Measurements from ENCODE around the gene PRR5L. TPM values are rescaled to one million over a fixed set of nuclear protein-coding genes. Genes with fewer than 3 reads are reported as not detected.

PRR5L gene
- total and polyA plus RNA-seq, 8 donors = 10.6 to 27.0 (median 17.4) TPM

DNA sequence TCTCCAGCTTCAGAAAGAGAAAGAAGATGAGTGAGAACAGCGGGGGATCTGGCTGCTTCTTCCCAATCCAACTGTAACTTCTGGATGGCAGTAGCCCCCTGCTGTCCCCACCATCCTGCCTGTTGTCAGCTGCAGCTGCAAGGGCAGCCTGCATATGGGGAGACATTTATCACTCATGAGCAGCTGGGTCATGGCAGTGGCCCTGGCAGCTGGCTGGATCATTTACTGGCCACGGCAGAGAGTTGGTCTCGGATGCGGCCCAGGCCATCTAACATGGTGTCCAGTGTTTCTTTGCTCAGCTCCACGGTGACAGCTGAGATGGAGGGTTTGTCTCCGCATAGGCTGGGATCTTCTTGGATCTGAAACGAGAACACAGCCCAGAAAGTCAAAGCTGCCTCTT, 21.7 kb upstream of the PRR5L start:
- Histone ChIP-seq H3K27ac (no peak overlapping the region), H3K4me3 (no peak overlapping the region), H3K36me3 (peaks cover 0 to 84% of the 10 kb centered on the region in 2 donors), H3K4me1 (no peaks in the 10 kb centered on the region), H3K27me3 (no peaks in the 10 kb centered on the region), H3K9me3 (no peaks in the 10 kb centered on the region)
- intact Hi-C loops (cut with DNase I) = no loop called here
- no peak for DNase-seq
- no peak for ATAC-seq
- TF ChIP-seq, protein P1, sequence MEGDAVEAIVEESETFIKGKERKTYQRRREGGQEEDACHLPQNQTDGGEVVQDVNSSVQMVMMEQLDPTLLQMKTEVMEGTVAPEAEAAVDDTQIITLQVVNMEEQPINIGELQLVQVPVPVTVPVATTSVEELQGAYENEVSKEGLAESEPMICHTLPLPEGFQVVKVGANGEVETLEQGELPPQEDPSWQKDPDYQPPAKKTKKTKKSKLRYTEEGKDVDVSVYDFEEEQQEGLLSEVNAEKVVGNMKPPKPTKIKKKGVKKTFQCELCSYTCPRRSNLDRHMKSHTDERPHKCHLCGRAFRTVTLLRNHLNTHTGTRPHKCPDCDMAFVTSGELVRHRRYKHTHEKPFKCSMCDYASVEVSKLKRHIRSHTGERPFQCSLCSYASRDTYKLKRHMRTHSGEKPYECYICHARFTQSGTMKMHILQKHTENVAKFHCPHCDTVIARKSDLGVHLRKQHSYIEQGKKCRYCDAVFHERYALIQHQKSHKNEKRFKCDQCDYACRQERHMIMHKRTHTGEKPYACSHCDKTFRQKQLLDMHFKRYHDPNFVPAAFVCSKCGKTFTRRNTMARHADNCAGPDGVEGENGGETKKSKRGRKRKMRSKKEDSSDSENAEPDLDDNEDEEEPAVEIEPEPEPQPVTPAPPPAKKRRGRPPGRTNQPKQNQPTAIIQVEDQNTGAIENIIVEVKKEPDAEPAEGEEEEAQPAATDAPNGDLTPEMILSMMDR (IDR thresholded peaks at IDR 0.05) = no peak

DNA sequence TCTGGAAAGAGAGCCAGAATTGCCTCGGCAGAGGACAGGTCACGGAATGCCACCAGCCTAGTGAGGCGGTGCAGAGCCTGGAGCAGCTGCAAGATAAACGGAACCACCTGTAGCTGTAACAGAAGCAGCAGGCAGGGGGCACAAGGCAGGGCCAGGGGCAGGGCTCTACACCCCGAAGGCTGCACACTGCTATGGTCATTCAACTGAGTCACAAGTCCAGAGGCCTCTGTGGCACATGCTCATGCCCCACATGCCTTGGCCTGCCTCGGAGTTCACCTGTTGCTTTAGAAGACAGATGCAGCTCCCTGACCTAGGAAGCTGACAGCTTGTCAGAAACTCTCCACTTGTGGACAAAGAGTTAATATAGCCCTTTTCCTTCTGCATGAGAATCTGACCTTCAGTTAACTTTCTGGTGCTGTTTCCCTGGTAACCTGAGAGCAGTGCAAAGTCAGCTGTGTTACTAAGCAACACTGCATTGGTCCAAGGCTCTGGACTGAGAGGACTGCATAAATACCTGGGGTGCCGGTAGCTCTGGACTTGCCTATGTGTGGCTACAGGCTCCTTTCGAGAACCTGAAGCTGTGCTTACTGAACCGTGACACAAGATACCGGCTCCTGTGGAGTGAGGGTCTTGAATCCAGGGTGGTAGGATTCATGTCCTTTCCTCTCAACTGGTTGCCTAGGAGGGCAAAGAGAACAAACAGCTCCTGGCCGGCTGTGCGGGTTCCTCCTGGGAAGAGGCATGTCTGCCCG, 17.4 kb upstream of the PRR5L start:
- H3K27me3 ChIP-seq = no peaks in the 10 kb centered on the region
- H3K9me3 ChIP-seq = no peaks in the 10 kb centered on the region
- peaks cover 0 to 56% of the 10 kb centered on the region in 2 donors for H3K36me3 ChIP-seq
- no peak overlapping the region for H3K4me3 ChIP-seq
- intact Hi-C loops (cut with DNase I) = no loop called here
- ATAC-seq (no peak), DNase-seq (no peak)
- TF ChIP-seq, protein P1 (IDR thresholded peaks at IDR 0.05) = no peak
- H3K4me1 ChIP-seq = peaks cover 0 to 2% of the 10 kb centered on the region in 2 donors
- no peak overlapping the region for H3K27ac ChIP-seq

DNA sequence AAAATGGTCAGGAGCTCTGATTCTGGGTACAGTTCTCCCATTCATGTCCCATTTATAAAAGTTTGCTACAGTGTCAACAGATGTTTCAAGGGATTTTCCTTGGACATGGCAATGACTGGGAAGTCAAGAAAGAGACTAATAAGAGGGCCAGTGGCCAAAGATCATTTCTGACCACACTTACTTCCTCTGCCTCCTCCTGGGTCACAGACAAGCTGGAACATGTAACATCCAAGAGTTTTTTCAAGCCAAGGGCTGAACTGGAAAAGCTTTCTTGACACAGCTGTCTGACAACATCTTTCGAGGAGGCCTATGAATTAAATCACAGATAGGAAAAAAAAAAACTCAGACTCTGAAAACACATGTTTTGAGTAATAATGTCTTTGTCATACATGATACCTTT, 15.6 kb upstream of the PRR5L start:
- no peaks in the 10 kb centered on the region for H3K27me3 ChIP-seq
- no peaks in the 10 kb centered on the region for H3K9me3 ChIP-seq
- ATAC-seq (no peak), DNase-seq (no peak)
- no peak overlapping the region for H3K4me3 ChIP-seq
- peaks cover 0 to 37% of the 10 kb centered on the region in 2 donors for H3K36me3 ChIP-seq
- intact Hi-C loops (cut with DNase I) = no loop called here
- peaks cover 0 to 3% of the 10 kb centered on the region in 2 donors for H3K4me1 ChIP-seq
- H3K27ac ChIP-seq = no peak overlapping the region
- TF ChIP-seq, protein P1 (IDR thresholded peaks at IDR 0.05) = no peak

DNA sequence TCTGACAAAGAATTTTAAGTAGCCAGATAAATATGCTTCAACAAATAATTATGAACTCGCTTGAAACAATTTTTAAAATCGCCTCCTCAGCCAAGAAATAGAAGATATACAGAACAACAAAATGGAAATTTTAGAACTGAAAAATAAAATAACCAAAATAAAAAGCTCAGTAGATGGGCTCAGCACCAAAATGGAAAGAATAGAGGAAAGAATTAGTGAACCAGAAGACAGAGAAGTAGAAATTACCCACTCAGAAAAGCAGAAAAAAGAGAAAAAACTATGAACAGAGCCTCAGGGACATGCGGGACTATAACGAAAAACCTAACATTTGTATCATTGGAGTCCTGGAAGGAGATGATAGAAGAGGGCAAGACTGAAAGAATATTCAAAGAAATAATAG, 14.2 kb upstream of the PRR5L start:
- TF ChIP-seq, protein P1 (IDR thresholded peaks at IDR 0.05) = no peak
- DNase-seq (no peak), ATAC-seq (no peak)
- no peaks in the 10 kb centered on the region for H3K9me3 ChIP-seq
- H3K36me3 ChIP-seq = peaks cover 0 to 24% of the 10 kb centered on the region in 2 donors
- H3K4me1 ChIP-seq = peaks cover 0 to 3% of the 10 kb centered on the region in 2 donors
- H3K27me3 ChIP-seq = no peaks in the 10 kb centered on the region
- no peak overlapping the region for H3K4me3 ChIP-seq
- no peak overlapping the region for H3K27ac ChIP-seq
- intact Hi-C loops (cut with DNase I) = no loop called here

DNA sequence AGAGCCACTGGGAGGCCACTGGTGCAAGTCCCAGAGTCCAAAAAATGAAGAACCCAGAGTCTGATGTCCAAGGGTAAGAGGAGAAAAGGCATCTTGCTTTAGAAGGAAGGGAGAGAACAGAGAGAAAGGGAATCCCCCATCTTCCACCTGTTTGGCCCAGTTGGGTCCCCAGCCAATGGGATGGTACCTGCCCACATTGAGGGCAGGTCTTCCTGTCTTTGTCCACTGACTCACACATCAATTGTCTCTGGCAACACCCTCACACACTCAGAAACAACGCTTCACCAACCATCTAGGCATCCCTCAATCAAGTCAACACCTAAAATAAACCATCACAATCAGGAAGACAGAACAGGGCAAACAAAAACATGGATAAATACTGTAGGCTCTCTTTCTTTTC, 13.2 kb upstream of the PRR5L start:
- no peak for ATAC-seq
- H3K27ac ChIP-seq = no peak overlapping the region
- H3K27me3 ChIP-seq = no peaks in the 10 kb centered on the region
- H3K4me3 ChIP-seq = no peak overlapping the region
- TF ChIP-seq, protein P1 (IDR thresholded peaks at IDR 0.05) = no peak
- intact Hi-C loops (cut with DNase I) = no loop called here
- H3K9me3 ChIP-seq = no peaks in the 10 kb centered on the region
- peaks cover 0 to 16% of the 10 kb centered on the region in 2 donors for H3K36me3 ChIP-seq
- peaks cover 0 to 8% of the 10 kb centered on the region in 2 donors for H3K4me1 ChIP-seq
- DNase-seq = no peak
